GM18868 (cell line): ENCODE data around the gene MS4A6E.
"Not testable (repeated sequence)": the region's sequence is repeated elsewhere in the genome, so short reads cannot be mapped to it uniquely, and the experiment has no call there.

Experiments used
- ATAC-seq: cut with Tn5 transposase; IDR thresholded peaks from one replicate; pipeline ENCODE4 v1.9.1; 2021; ENCODE audit warnings: mild to moderate bottlenecking, moderate library complexity; ENCODE audit not compliant: unreplicated experiment

Gene MS4A6E

GRCh38 chr11:60326955-60327354 lies at the start of gene MS4A6E:
MS4A6E (plus strand) TSS chr11:60327255; CDS start chr11:60334896, 7,641 bp downstream.
- no peak for ATAC-seq

GRCh38 chr11:60280412-60280811 lies 46.6 kb upstream of the MS4A6E start, which contains the start of gene MS4A4A:
MS4A4A (plus strand) TSS chr11:60280666; CDS start chr11:60280676, 10 bp downstream.
- peak; percentile 64 for ATAC-seq

GRCh38 chr11:60281485-60281884 lies 45.6 kb upstream of the MS4A6E start:
- ATAC-seq: no peak

GRCh38 chr11:60282286-60282685 lies 44.8 kb upstream of the MS4A6E start:
- no peak for ATAC-seq

GRCh38 chr11:60285411-60286126 lies 41.5 kb upstream of the MS4A6E start:
- ATAC-seq: not testable (repeated sequence)

- no peak for ATAC-seq
Observed at GRCh38 chr11:60288531-60288930, 38.5 kb upstream of the MS4A6E start.

GRCh38 chr11:60292145-60292544 lies 34.9 kb upstream of the MS4A6E start:
- no peak for ATAC-seq

- ATAC-seq: no peak
Observed at GRCh38 chr11:60301178-60301577, 25.9 kb upstream of the MS4A6E start.

GRCh38 chr11:60301884-60302283 lies 25.2 kb upstream of the MS4A6E start:
- not testable (repeated sequence) for ATAC-seq

GRCh38 chr11:60303661-60304060 lies 23.4 kb upstream of the MS4A6E start:
- no peak for ATAC-seq

GRCh38 chr11:60305906-60306619 lies 21.0 kb upstream of the MS4A6E start:
- ATAC-seq: no peak

GRCh38 chr11:60307507-60308195 lies 19.4 kb upstream of the MS4A6E start:
- no peak for ATAC-seq

GRCh38 chr11:60310407-60310998 lies 16.6 kb upstream of the MS4A6E start:
- peak; percentile 73 for ATAC-seq

GRCh38 chr11:60314635-60315321 lies 12.3 kb upstream of the MS4A6E start:
- no peak for ATAC-seq

GRCh38 chr11:60315871-60316270 lies 11.2 kb upstream of the MS4A6E start:
- ATAC-seq: no peak

GRCh38 chr11:60316317-60316716 lies 10.7 kb upstream of the MS4A6E start:
- peak; percentile 46 for ATAC-seq

- ATAC-seq: no peak
Observed at GRCh38 chr11:60318726-60319125, 8.3 kb upstream of the MS4A6E start.

- no peak for ATAC-seq
Observed at GRCh38 chr11:60321051-60321450, 6.0 kb upstream of the MS4A6E start.

- no peak for ATAC-seq
Observed at GRCh38 chr11:60328460-60328859, 1.4 kb downstream of the MS4A6E start.

- ATAC-seq: no peak
Observed at GRCh38 chr11:60332846-60333245, 5.8 kb downstream of the MS4A6E start.
